Thyroid gland (tissue), 4 donors: ENCODE results near the gene TC2N.

ENCODE experiments used
- CTCF ChIP-seq, 6 experiments: fragments of 200-600 bp in 3 of 6; fragments of 450-650 bp in 3 of 6; sonication (generic) in 3 of 6; IDR thresholded peaks; one replicate each; pipeline ENCODE4 v1.5.1; 2016 to 2019; ENCODE audit warnings: antibody characterized with exemption in 6 of 6, mild to moderate bottlenecking in 2 of 6, inconsistent platforms in 1 of 6, moderate library complexity in 1 of 6
- POLR2A ChIP-seq, 2 donors: fragments of 450-650 bp; IDR thresholded peaks; one replicate each; pipeline ENCODE4 v1.6.1; 2017; ENCODE audit warnings: antibody characterized with exemption in 2 of 2, mild to moderate bottlenecking in 2 of 2, moderate library complexity in 1 of 2

- TF ChIP-seq CTCF (IDR thresholded peaks at IDR 0.05), result peak in 5 of 6 experiments; percentile 24 to 82 (median 52)
- no peak for TF ChIP-seq POLR2A (IDR thresholded peaks at IDR 0.05)
Measured at GRCh38 chr14:91911474-91912032, 44.2 kb upstream of the TC2N start.
